Suprapubic skin (tissue), 4 donors: ENCODE data around the gene ELL. TPM values are rescaled to one million over a fixed set of nuclear protein-coding genes. Genes with fewer than 3 reads are reported as not detected.
"Not testable (repeated sequence)": the region's sequence is repeated elsewhere in the genome, so short reads cannot be mapped to it uniquely, and the experiment has no call there.

Experiments
- DNase-seq, 2 donors: peaks; one replicate each; pipeline ENCODE4 v3.0.0-alpha.2; 2019; ENCODE audit warnings: low spot score in 2 of 2
- H3K27ac ChIP-seq: fragments of 200-600 bp; sonication (generic); one replicate; pipeline ENCODE4 v1.5.1; 2019
- H3K27me3 ChIP-seq: fragments of 200-600 bp; sonication (generic); one replicate; pipeline ENCODE4 v1.5.1; 2019
- H3K36me3 ChIP-seq: fragments of 200-600 bp; sonication (generic); one replicate; pipeline ENCODE4 v1.5.1; 2019
- H3K4me1 ChIP-seq: fragments of 200-600 bp; sonication (generic); one replicate; pipeline ENCODE4 v1.5.1; 2019
- H3K4me3 ChIP-seq: fragments of 200-600 bp; sonication (generic); one replicate; pipeline ENCODE4 v1.5.1; 2019; ENCODE audit warnings: mild to moderate bottlenecking
- H3K9me3 ChIP-seq: fragments of 200-600 bp; sonication (generic); one replicate; pipeline ENCODE4 v1.5.1; 2019
- CTCF ChIP-seq, 2 donors: fragments of 200-600 bp in 1 of 2; fragments of 450-650 bp in 1 of 2; sonication (generic) in 1 of 2; IDR thresholded peaks; one replicate each; pipeline ENCODE4 v1.5.1; 2016 to 2019; ENCODE audit warnings: antibody characterized with exemption in 2 of 2, mild to moderate bottlenecking in 1 of 2, moderate library complexity in 1 of 2
- EP300 ChIP-seq: sonication (generic); formaldehyde crosslinking; IDR thresholded peaks from one replicate; pipeline ENCODE4 v1.6.1; 2017; ENCODE audit warnings: antibody characterized with exemption
- POLR2A ChIP-seq, 2 donors: fragments of 450-650 bp; IDR thresholded peaks; one replicate each; pipeline ENCODE4 v1.6.1; 2017; ENCODE audit warnings: antibody characterized with exemption in 2 of 2, mild to moderate bottlenecking in 2 of 2, moderate library complexity in 2 of 2
- POLR2AphosphoS5 ChIP-seq, 3 donors: sonication (generic); formaldehyde crosslinking; IDR thresholded peaks; one replicate each; pipeline ENCODE4 v1.6.1; 2017; ENCODE audit warnings: antibody characterized with exemption in 3 of 3
- WGBS: methylation state at CpG from one replicate; pipeline ENCODE4 v1.1.5; 2018; 5-methylcytosine and 5-hydroxymethylcytosine counted together
- total RNA-seq, 4 donors: library from RNA; depleted of rRNA; stranded (reverse); fragments of >200 nt; gene quantifications; one replicate each; pipeline ENCODE4 v1.1.0, GENCODE V29; 2016

Gene ELL
- total RNA-seq, 4 donors from 2014 or later, result 27.0 to 59.5 (median 36.9) TPM

DNA sequence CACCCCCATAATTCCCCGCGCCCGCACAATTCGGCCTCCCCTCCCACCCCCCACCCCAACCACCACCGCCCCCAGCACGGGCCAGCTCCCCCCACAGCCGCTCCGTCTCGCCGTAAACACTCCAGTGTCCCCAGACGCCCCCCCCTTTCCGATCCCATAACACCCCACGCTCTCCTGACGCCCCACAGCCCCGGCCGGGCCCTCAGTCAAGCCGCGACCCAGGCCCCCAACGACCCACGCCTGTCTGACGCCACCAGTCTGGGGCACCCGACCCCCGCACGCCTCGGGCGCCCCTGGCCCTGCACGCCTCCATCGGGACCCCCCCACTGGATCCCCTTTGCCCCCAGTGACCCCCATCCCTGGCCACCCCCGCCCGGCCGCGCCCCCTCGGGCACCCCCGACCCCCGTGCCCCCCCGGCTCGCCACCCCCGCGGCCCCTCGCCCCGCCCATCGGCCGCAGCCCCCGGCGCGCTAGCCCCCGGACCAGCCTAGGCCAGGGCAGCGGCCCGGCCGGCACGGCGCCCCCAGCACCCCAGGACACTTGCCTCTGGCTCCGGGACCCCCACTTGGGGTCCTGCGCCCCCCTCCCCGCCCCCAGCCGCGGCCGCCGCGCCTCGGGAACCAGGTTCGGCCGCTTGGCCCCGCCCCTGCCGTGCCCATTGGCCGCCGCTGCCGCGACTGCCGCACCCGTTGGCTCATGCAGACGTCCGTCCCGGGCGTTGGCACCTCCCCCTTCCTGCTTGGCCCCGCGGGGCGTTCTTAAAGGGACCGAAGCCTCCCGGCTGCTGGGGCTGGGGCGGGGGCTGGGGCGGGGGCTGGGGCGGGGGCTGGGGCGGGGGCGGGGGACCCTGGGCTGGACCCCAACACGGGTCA lies 21.3 kb upstream of the ELL start, which contains the start of gene FKBP8:
Gene FKBP8 (minus strand): TSS at position 633 of the 873 bp plus-strand sequence. CDS start 1,603 bp downstream, outside the sequence.
- H3K27ac ChIP-seq, result peak within 1 kb of the TSS; percentile 90
- 0% methylated on average over 27 of the region's 86 CpGs for WGBS
- H3K36me3 ChIP-seq, result peaks cover 22% of the 10 kb centered on the region
- H3K9me3 ChIP-seq, result no peaks in the 10 kb centered on the region
- no peaks in the 10 kb centered on the region for H3K27me3 ChIP-seq
- peak within 1 kb of the TSS; percentile 66 for H3K4me3 ChIP-seq
- peak; percentile 97 for DNase-seq
- peaks cover 16% of the 10 kb centered on the region for H3K4me1 ChIP-seq
- TF ChIP-seq POLR2A (IDR thresholded peaks at IDR 0.05) (no peak), EP300 (no peak), CTCF (IDR thresholded peaks at IDR 0.05) (no peak), POLR2AphosphoS5 (IDR thresholded peaks at IDR 0.05) (no peak)

DNA sequence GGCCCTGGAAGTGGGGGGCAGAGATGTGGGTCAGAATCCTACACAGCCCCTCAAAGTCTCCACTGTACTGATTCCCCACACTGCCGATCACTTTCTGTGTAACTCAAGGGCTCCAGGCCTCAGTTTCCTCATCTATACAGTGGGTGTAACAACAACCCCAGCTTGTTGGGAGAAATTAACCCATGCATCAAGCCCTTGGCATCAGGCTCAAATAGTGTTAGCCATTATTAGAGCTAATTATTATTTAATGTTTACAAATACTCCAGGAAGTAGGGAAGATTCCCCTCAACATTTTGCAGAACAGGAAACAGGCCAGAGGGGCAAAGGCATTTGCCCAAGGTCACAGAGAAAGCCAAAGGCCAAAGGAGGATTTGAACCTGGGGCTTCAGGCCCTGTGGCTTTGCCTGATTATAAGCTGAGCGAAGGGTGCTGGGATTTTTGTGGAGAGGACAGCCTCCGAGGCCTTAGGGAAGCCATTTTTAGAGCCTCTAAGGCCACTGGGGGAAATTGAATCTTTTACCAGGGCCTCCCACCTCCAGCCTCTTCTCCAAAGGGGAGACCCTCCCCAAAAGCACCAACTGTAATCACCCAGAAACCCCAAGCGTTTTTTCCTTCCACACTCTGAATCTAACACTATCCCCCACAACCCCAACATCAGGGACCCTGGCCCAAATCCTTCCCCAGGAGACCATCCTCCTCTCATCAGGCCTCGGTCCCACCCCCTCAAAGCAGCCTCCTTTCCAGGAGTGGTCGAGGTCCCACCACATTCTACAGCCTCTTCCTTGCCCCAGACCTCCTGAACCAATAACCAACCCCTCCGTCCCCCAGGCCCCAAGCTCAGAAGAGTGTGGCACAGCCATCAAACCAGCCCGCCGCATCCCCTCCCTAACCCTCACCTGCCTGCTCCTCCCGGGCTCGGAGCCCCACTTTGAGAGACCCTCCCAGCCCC lies 20.4 kb upstream of the ELL start:
- H3K36me3 ChIP-seq, result peaks cover 31% of the 10 kb centered on the region
- DNase-seq, result no peak
- peak overlapping the region; percentile 90 for H3K27ac ChIP-seq
- peaks cover 16% of the 10 kb centered on the region for H3K4me1 ChIP-seq
- no peaks in the 10 kb centered on the region for H3K9me3 ChIP-seq
- peak overlapping the region; percentile 66 for H3K4me3 ChIP-seq
- H3K27me3 ChIP-seq, result no peaks in the 10 kb centered on the region
- no peak for TF ChIP-seq EP300
- TF ChIP-seq POLR2AphosphoS5 (IDR thresholded peaks at IDR 0.05), result no peak
- TF ChIP-seq POLR2A (IDR thresholded peaks at IDR 0.05), result no peak
- no peak for TF ChIP-seq CTCF (IDR thresholded peaks at IDR 0.05)
- WGBS, result 15% methylated on average over 11 of the region's 11 CpGs

DNA sequence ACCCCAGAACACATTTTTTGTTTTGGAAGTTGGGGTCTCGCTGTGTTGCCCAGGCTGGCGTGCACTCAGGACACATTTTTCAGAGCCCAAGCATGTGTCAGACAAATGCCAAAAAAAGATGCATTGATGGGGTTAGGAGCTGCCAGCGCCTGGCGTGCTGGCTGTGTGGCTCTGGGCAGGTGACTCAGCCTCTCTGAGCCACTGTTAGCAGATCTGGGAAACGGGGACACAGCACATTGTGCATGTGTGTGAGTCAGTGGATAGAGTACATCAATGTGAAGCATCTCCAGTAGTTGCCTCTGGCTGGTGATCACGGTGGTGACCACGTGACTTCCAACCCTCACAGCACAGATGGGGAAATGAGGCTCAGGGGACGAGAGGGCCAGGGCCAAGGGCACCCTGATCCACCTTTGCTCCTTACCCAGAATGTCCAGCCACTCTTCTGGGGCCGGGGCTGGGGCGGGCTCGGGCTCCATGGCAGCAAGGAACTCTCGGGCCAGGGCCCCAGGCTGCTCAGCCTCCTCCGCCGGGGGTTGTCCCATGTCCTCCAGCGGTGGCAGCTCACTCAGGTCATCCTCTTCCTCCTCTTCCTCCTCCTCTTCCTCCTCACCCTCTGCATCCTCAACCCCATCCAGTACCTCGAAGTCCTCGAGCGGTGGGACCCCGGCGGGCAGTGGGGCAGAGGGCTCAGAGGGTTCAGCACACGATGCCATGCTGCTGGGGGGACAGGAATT lies 19.6 kb upstream of the ELL start:
- Histone ChIP-seq H3K36me3 (peaks cover 38% of the 10 kb centered on the region), H3K4me1 (peaks cover 16% of the 10 kb centered on the region), H3K27me3 (no peaks in the 10 kb centered on the region), H3K27ac (no peak overlapping the region), H3K9me3 (no peaks in the 10 kb centered on the region), H3K4me3 (no peak overlapping the region)
- no peak for TF ChIP-seq CTCF (IDR thresholded peaks at IDR 0.05)
- no peak for TF ChIP-seq POLR2A (IDR thresholded peaks at IDR 0.05)
- TF ChIP-seq POLR2AphosphoS5 (IDR thresholded peaks at IDR 0.05), result no peak
- no peak for TF ChIP-seq EP300
- 83% methylated on average over 17 of the region's 21 CpGs for WGBS
- DNase-seq, result no peak

DNA sequence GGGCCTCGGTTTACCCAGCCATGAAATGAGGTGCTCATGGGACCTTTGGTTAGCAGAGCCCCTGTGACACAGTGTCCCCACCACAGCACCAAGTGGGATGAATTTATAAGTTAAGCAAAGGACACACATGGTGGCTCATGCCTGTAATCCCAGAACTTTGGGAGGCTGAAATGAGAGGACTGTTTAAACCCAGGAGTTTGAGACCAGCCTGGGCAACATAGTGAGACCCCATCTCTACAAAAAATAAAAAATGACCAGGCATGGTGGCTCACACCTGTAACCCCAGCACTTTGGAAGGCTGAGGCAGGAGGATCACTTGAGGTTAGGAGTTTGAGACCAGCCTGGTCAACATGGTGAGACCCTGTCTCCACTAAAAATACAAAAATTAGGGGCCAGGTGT lies 18.3 kb upstream of the ELL start:
- DNase-seq, H3K9me3 ChIP-seq, H3K27ac ChIP-seq, H3K4me3 ChIP-seq, H3K27me3 ChIP-seq: not testable (repeated sequence)
- H3K4me1 ChIP-seq, result peaks cover 16% of the 10 kb centered on the region
- H3K36me3 ChIP-seq, result peaks cover 50% of the 10 kb centered on the region
- WGBS, result 100% methylated on average over 1 of the region's 1 CpG

DNA sequence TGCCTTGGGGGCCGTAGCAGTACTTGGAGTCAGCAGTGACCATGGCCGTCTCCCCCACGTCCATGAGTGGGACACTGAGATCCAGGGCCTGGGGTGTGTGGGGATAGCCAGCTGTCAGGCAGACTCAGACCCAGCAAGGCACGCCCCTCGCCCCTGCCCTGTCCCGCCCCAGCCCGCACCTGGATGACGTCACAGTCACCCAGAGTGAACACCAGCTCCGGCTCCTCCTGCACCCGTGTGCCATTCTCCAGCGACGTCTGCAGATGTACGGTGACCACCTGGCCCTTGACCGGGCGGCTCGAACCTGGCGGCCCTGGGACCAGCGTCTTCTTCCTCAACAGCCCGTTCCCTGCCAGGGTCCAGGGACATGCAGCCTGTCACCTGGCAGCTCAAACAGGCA lies 17.5 kb upstream of the ELL start:
- TF ChIP-seq POLR2AphosphoS5 (IDR thresholded peaks at IDR 0.05) (no peak), EP300 (no peak), CTCF (IDR thresholded peaks at IDR 0.05) (no peak), POLR2A (IDR thresholded peaks at IDR 0.05) (no peak)
- 83% methylated on average over 1 of the region's 19 CpGs for WGBS
- H3K27me3 ChIP-seq, result no peaks in the 10 kb centered on the region
- H3K4me3 ChIP-seq, result no peak overlapping the region
- no peak overlapping the region for H3K27ac ChIP-seq
- no peak for DNase-seq
- no peaks in the 10 kb centered on the region for H3K9me3 ChIP-seq
- H3K4me1 ChIP-seq, result peaks cover 16% of the 10 kb centered on the region
- peaks cover 52% of the 10 kb centered on the region for H3K36me3 ChIP-seq
